C4-2B (cell line): ENCODE measurements around the gene GPALPP1.

Experiments
- H3K27ac ChIP-seq: fragments of 450-650 bp; 2 replicates; pipeline ENCODE4 v1.5.1; 2017
- ZFX ChIP-seq: fragments of 450-650 bp; IDR thresholded peaks from 2 replicates; pipeline ENCODE4 v1.6.1; 2017
- TF ChIP-seq, protein P1 (sequence below): fragments of 450-650 bp; conservative IDR thresholded peaks from 2 replicates; pipeline ENCODE4 v1.5.1; 2017; ENCODE audit warnings: mild to moderate bottlenecking

GPALPP1 gene

DNA sequence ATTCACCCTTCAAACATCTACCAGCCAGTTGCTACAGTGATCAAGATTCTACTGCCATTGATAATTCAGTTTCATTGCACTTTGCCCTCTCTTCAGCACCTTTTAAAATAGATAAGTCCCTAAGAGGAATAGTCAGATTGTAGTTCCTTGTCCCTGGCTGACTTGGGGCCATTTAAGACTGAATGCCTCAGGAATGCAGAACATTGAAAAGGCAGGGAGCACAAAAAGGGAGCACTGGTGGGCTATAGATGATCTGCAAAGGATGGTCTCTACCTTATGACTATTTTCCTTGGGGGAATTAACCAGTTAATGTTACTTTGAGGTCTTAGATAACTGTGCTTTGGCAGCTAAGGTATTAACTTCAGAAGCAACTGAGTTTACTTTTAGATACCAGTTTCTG is 46.9 kb downstream of the GPALPP1 start:
- TF ChIP-seq ZFX: no peak
- TF ChIP-seq, protein P1, sequence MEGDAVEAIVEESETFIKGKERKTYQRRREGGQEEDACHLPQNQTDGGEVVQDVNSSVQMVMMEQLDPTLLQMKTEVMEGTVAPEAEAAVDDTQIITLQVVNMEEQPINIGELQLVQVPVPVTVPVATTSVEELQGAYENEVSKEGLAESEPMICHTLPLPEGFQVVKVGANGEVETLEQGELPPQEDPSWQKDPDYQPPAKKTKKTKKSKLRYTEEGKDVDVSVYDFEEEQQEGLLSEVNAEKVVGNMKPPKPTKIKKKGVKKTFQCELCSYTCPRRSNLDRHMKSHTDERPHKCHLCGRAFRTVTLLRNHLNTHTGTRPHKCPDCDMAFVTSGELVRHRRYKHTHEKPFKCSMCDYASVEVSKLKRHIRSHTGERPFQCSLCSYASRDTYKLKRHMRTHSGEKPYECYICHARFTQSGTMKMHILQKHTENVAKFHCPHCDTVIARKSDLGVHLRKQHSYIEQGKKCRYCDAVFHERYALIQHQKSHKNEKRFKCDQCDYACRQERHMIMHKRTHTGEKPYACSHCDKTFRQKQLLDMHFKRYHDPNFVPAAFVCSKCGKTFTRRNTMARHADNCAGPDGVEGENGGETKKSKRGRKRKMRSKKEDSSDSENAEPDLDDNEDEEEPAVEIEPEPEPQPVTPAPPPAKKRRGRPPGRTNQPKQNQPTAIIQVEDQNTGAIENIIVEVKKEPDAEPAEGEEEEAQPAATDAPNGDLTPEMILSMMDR: no peak

DNA sequence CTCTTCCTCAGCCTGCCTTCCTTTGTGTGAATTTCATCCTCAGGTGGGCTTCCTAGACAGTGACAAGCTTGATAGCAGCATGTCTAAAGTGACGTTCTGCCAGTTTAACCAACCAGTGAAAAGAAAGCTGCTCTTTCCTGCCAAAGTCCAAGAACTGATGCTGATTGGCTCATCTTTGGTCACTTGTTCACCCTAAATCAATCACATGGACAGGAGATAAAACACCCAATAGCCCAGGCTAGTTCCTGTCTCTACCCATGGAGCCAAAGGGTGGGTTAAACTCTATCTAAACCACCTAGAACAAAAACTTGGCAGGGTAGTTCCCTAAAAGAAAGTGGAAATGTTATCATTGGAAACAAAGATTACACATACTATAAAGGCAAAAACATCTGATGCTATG is 50.8 kb downstream of the GPALPP1 start:
- TF ChIP-seq, protein P1: no peak
- no peak for TF ChIP-seq ZFX
- H3K27ac ChIP-seq: no peak overlapping the region

More for the DNA sequence above, 46.9 kb downstream of the GPALPP1 start:
- H3K27ac ChIP-seq: no peak overlapping the region

DNA sequence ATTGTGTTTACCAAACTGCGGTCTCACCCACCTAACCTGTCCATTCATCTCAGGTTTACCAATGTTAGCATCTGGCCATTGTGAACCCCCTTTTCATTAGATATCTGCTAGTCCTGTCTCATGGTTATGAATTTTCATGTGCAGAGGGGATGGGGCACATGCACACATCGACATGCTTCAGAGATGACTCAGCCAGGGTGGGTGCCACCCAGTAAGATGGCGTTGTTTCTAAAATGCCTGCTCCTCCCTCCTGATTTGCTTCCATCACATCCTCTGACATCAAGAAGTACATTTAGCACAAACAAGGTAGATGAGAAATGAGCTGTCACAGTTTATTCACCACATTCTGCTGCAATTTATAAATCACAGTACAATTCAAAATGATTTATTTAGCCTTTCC is 51.3 kb downstream of the GPALPP1 start:
- no peak overlapping the region for H3K27ac ChIP-seq
- TF ChIP-seq ZFX: no peak
- TF ChIP-seq, protein P1: no peak

DNA sequence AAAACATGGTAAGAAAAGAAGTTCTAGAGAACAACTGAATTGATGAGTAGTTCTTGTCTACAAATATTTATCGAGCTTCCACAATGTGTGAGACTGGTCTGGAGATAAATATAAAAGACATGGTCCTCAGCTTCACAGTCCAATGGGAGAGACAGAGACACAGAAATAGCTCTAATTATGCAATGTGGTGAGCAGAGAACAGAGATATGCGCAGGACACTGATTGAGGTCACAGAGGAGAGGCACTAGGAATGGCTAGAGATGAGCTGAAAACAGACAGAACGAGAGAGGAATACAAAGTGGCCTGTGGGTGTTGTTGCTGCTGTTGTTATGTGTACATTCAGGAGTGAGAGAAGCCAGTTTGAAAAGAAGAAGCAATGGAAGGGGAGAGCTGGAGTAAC is 53.2 kb downstream of the GPALPP1 start:
- no peak for TF ChIP-seq ZFX
- TF ChIP-seq, protein P1: no peak
- H3K27ac ChIP-seq: no peak overlapping the region

DNA sequence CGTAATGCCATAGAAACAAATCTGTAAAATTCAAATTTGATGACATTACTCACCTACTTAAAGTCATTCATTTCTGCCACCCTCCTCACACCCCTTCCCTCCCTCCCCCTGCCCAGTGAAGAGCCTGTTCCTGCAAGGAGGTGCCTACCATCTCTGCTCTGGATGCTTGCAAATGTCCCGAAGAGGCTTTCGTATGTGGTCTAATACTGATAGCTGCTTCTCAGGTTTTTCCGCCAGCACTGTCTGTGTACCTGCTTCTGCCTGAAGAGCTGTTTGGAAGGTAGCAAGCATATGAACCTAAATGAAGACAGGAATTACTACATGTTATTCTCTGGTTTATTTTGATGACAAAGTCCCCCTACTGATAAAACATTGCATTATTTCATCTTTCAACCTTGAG is 57.1 kb downstream of the GPALPP1 start:
- TF ChIP-seq, protein P1: no peak
- TF ChIP-seq ZFX: no peak
- no peak overlapping the region for H3K27ac ChIP-seq

DNA sequence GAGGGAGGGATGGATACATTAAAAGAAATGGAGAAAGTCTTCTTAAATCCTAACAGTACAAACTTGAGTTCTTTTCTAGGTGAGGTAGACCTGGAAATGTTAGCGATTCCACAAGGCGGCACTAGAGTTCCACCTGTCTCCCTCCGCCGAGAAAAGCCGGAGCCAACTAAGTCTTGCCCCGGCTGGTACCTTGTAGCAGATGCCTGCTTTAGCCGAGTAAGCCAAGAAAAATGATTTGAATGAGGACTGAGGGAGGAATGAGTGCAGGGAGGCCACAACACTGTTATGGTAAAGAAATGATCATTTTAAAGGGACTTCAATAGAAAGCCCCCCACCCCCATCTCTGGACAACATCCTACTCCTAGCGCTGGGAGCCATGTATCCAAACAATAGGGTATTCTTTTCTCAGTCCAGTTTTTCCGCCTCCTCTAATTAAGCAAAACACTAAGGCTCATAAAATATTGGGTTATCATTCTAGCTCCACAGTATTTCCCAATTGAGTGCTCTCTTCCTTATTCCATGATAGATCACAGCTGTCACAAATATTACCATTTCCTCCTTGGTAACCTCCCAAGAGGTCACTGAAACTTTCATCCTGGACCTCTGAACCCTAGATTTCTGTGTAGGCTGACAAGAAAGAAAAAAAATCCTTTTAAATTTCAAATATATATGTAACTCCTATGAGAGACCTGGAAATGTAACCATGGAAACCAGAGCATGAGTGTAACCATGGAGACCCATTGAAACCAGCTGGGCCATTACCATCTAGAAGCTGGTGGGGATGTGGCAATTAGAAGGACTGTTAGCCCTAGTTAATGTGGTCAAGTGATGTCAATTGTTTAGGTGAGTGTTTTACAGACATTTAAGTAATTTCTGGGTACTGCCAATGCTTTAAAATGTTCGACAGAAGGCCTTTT is 58.3 kb downstream of the GPALPP1 start:
- no peak overlapping the region for H3K27ac ChIP-seq
- TF ChIP-seq ZFX: no peak
- TF ChIP-seq, protein P1: peak; percentile 94

DNA sequence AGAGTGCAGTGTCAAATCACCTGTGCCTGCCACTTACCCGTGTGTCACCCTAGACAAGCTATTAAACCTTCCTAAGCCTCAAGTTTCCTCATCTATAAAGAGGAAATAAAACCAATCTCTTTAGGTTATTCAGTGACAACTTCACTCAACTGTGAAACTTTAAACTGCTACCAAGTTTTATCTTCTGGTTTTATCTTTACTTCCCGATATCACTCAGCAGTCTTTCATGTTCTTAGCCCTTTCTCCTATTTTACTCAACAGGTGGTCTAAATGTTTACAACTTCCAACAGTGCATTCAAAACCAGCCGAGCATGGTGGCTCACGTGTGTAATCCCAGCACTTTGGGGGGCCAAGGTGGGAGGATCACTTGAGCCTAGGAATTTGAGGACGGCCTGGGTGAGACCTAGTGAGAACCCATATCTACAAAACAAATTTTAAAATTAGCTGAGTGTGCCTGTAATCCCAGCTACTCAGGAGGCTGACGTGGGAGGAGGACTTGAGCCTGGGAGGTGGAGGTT is 59.6 kb downstream of the GPALPP1 start:
- TF ChIP-seq, protein P1: no peak
- TF ChIP-seq ZFX: no peak
- no peak overlapping the region for H3K27ac ChIP-seq
